Spleen (tissue), 7 donors: ENCODE data around the gene PANK4.

Experiments
- CTCF ChIP-seq, 11 experiments: fragments of 200-600 bp in 7 of 11; fragments of 450-650 bp in 4 of 11; sonication (generic) in 4 of 11; IDR thresholded peaks in 8 of 11; conservative IDR thresholded peaks in 3 of 11; 1 replicate in 7 of 11; 2 replicates in 4 of 11; pipeline versions ENCODE4 v1.4.0 to v1.8.0; 2016 to 2021; ENCODE audit warnings: antibody characterized with exemption in 11 of 11, inconsistent platforms in 4 of 11, mild to moderate bottlenecking in 1 of 11
- POLR2AphosphoS5 ChIP-seq, 3 donors: sonication (generic); formaldehyde crosslinking; IDR thresholded peaks; one replicate each; pipeline ENCODE4 v1.5.1; 2017; ENCODE audit warnings: antibody characterized with exemption in 3 of 3
- donor health status: DM: no; HTN: no; CAD: no; lungs with moderate emphysema.
- donor health status: DM: no; HTN: no; CAD: no.
- donor health status: DM: no; HTN: no; CAD: no.

DNA sequence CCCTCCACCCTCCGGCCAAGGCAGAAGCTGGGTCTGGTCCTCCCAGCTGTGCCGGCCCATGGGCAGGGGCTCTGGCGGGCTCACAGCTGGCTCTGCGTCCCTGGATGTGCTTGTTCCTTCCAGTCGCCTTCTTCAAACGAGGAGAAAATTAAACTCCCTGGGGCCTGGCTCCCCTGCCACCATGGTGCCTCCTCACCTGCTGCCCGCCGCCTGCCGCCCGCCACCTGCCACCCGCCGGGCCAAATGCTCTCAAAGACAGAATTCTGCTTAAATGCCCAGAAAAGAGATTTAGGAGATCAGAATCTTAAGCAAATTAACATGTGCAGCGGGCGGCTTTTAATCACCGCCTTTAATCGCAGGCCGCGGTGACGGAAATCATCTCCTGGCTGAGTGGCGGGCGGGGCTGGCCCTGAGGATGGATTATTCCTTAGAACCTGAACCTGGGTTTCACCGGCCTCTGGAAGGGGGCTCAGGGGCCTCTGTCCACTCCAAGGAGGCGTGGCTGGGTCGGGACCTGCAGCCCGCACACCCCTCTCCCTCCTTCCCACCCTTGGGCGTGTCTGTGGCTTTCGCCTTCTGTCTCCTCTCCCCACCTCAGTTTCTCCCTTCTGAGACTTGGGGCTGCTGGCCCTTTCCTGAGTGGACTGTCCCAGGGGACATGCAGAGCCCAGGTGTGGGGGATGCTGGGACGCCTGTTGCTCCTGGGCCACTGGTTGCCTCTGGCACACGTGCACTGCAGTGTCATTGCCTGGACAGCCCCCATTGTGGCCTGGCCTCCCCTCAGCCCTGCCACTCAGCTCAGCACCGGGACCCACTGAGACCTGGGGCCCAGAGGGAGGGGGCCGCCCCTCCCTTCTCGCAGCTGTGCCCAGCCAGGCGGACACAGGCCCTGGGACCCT, 60.8 kb downstream of the PANK4 start:
- TF ChIP-seq CTCF (IDR thresholded peaks at IDR 0.05 in 8 of 11, conservative IDR thresholded peaks at IDR 0.05 in 3 of 11) (no peak), POLR2AphosphoS5 (IDR thresholded peaks at IDR 0.05) (no peak)
